Panc1 (cell line): Measurements from ENCODE around the gene ETV4. TPM values are rescaled to one million over a fixed set of nuclear protein-coding genes. Genes with fewer than 3 reads are reported as not detected.
A peak's percentile ranks its signal among the peaks of the same experiment; 100 is the strongest.

Source experiments
- ATAC-seq: fragments of 200-7000 bp; cut with Tn5 transposase; 2 replicates; pipeline ENCODE4 v1.9.1; 2020; ENCODE audit warnings: mild to moderate bottlenecking, moderate library complexity
- BruUV-seq: library from RNA; stranded (reverse); fragments of 400-500 nt; replicated peaks from 2 replicates; lab custom pipeline; 2021; lab: Mats Ljungman, UMichigan
- CTCF ChIA-PET: fragments of 300-600 bp; sonication (Branson Sonifier 250); formaldehyde crosslinking; loops from one replicate; lab custom pipeline; 2022; ENCODE audit warnings: antibody characterized with exemption; lab: Charles Lee
- POLR2A ChIA-PET: fragments of 300-600 bp; sonication (Branson Sonifier 250); formaldehyde crosslinking; loops from one replicate; lab custom pipeline; 2022; ENCODE audit warnings: antibody characterized with exemption; lab: Charles Lee
- DNase-seq: peaks from one replicate; pipeline ENCODE4 v3.0.0-alpha.2; 2010; ENCODE audit warnings: low read depth, low spot score
- H3K27ac ChIP-seq: 2 replicates; pipeline ENCODE4 v1.5.1; 2011; ENCODE audit warnings: mild to moderate bottlenecking, low read length, inconsistent platforms
- H3K27me3 ChIP-seq: fragments of 200-500 bp; sonication (Bioruptor generic); 2 replicates; pipeline ENCODE4 v1.6.0; 2014; ENCODE audit warnings: low read length, inconsistent platforms; ENCODE audit not compliant: control insufficient read depth, insufficient read depth
- H3K36me3 ChIP-seq: fragments of 200-500 bp; sonication (Bioruptor generic); 2 replicates; pipeline ENCODE4 v1.5.1; 2014; ENCODE audit warnings: inconsistent platforms, mild to moderate bottlenecking, low read length, moderate library complexity; ENCODE audit not compliant: control insufficient read depth, insufficient read depth
- H3K4me1 ChIP-seq: 2 replicates; pipeline ENCODE4 v1.5.1; 2011; ENCODE audit warnings: inconsistent platforms, mild to moderate bottlenecking, low read length, moderate library complexity; ENCODE audit not compliant: control insufficient read depth, insufficient read depth
- H3K4me3 ChIP-seq, 2 experiments: 2 replicates each; pipeline ENCODE4 v1.5.1; 2011 to 2012; ENCODE audit warnings: low read depth in 2 of 2, low read length in 2 of 2, mild to moderate bottlenecking in 2 of 2, inconsistent platforms in 1 of 2, moderate library complexity in 1 of 2
- H3K9me3 ChIP-seq: fragments of 200-500 bp; sonication (Bioruptor generic); 2 replicates; pipeline ENCODE4 v1.5.1; 2014; ENCODE audit warnings: low read depth, mild to moderate bottlenecking, inconsistent platforms, low read length, moderate library complexity; ENCODE audit not compliant: control insufficient read depth, insufficient read depth
- CTCF ChIP-seq: fragments of 450-650 bp; IDR thresholded peaks from 2 replicates; pipeline ENCODE4 v1.5.1; 2017; ENCODE audit warnings: mild to moderate bottlenecking
- POLR2AphosphoS5 ChIP-seq: IDR thresholded peaks from 2 replicates; pipeline ENCODE4 v1.6.1; 2012; ENCODE audit warnings: mild to moderate bottlenecking, low read depth, low read length, moderate library complexity
- TCF7L2 ChIP-seq: IDR thresholded peaks from 2 replicates; pipeline ENCODE4 v1.6.1; 2011; ENCODE audit warnings: mild to moderate bottlenecking, low read depth, low read length, inconsistent platforms
- in situ Hi-C: cut with HindIII; loops from 2 replicates; pipeline ENCODE4 v1.10.0; 2016; ENCODE audit warnings: low sequenced_read_pairs, low pct_unique_long_range_greater_than_20kb
- intact Hi-C: fragments of 100-400 bp; cut with micrococcal nuclease; formaldehyde crosslinking; loops from one replicate; pipeline ENCODE4 v1.10.0; 2022; ENCODE audit not compliant: unreplicated experiment
- total RNA-seq: library from RNA; stranded (reverse); gene quantifications from one replicate; pipeline ENCODE4 v1.2.1, GENCODE V29; 2021; ENCODE audit not compliant: unreplicated experiment
- TF ChIP-seq, protein P1 (sequence below), 2 experiments: IDR thresholded peaks; 2 replicates each; pipeline ENCODE4 v1.6.1; 2011 to 2012; ENCODE audit warnings: low read depth in 2 of 2, control low read depth in 1 of 2, low read length in 1 of 2, mild to moderate bottlenecking in 1 of 2, moderate library complexity in 1 of 2; ENCODE audit not compliant: insufficient read depth in 1 of 2

ETV4 gene
- total RNA-seq, 1 experiment from 2014 or later: 8.3 TPM

GRCh38 chr17:43581130-43581529, 35.0 kb upstream of the ETV4 start:
- ATAC-seq (no peak), DNase-seq (no peak)
- Histone ChIP-seq H3K4me1 (peaks cover 19% of the 10 kb centered on the region), H3K36me3 (no peaks in the 10 kb centered on the region), H3K27ac (no peak overlapping the region), H3K4me3 (no peak overlapping the region), H3K9me3 (no peaks in the 10 kb centered on the region), H3K27me3 (no peaks in the 10 kb centered on the region)
- BruUV-seq: no TSS peak
- TF ChIP-seq TCF7L2: no peak
- no peak for TF ChIP-seq POLR2AphosphoS5
- TF ChIP-seq CTCF: no peak
- intact Hi-C loops (no loop called here), in situ Hi-C loops (no loop called here)
- CTCF ChIA-PET: no interaction called here
- POLR2A ChIA-PET: no interaction called here

- H3K27me3 ChIP-seq: no peaks in the 10 kb centered on the region
- in situ Hi-C loops: no loop called here
- H3K4me1 ChIP-seq: peaks cover 19% of the 10 kb centered on the region
- DNase-seq (no peak), ATAC-seq (peak; percentile 57)
- ChIA-PET CTCF (no interaction called here), POLR2A (interaction anchor here (0.5 to 1.0 kb wide), 3 partner anchors 12 to 51 kb away, joined by 3 to 10 read pairs (median 3); no protein-coding TSS in a partner anchor)
- intact Hi-C loops: no loop called here
- peak overlapping the region; percentile 71 for H3K27ac ChIP-seq
- no TSS peak for BruUV-seq
- no peaks in the 10 kb centered on the region for H3K36me3 ChIP-seq
- TF ChIP-seq POLR2AphosphoS5: no peak
- no peak for TF ChIP-seq CTCF
- TF ChIP-seq, protein P1, sequence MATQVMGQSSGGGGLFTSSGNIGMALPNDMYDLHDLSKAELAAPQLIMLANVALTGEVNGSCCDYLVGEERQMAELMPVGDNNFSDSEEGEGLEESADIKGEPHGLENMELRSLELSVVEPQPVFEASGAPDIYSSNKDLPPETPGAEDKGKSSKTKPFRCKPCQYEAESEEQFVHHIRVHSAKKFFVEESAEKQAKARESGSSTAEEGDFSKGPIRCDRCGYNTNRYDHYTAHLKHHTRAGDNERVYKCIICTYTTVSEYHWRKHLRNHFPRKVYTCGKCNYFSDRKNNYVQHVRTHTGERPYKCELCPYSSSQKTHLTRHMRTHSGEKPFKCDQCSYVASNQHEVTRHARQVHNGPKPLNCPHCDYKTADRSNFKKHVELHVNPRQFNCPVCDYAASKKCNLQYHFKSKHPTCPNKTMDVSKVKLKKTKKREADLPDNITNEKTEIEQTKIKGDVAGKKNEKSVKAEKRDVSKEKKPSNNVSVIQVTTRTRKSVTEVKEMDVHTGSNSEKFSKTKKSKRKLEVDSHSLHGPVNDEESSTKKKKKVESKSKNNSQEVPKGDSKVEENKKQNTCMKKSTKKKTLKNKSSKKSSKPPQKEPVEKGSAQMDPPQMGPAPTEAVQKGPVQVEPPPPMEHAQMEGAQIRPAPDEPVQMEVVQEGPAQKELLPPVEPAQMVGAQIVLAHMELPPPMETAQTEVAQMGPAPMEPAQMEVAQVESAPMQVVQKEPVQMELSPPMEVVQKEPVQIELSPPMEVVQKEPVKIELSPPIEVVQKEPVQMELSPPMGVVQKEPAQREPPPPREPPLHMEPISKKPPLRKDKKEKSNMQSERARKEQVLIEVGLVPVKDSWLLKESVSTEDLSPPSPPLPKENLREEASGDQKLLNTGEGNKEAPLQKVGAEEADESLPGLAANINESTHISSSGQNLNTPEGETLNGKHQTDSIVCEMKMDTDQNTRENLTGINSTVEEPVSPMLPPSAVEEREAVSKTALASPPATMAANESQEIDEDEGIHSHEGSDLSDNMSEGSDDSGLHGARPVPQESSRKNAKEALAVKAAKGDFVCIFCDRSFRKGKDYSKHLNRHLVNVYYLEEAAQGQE (IDR thresholded peaks at IDR 0.05; ENCODE audit: insufficient read depth in 1 of 2, low read depth in 2 of 2, low read length in 1 of 2): no peak
- H3K9me3 ChIP-seq: no peaks in the 10 kb centered on the region
- no peak overlapping the region for H3K4me3 ChIP-seq
Observed at GRCh38 chr17:43579566-43580140, 33.5 kb upstream of the ETV4 start.
